ACHN (cell line): ENCODE data around the gene SIPA1L3.
A peak's percentile ranks its signal among the peaks of the same experiment; 100 is the strongest.
"Not testable (repeated sequence)": the region's sequence is repeated elsewhere in the genome, so short reads cannot be mapped to it uniquely, and the experiment has no call there.

Experiments used
- DNase-seq: peaks from one replicate; pipeline ENCODE4 v3.0.0-alpha.2; 2015
- in situ Hi-C: cut with HindIII; loops from 2 replicates; pipeline ENCODE4 v1.10.0; 2017; ENCODE audit warnings: low sequenced_read_pairs, low pct_ligation_motif_present, low pct_unique_long_range_greater_than_20kb

The SIPA1L3 gene

DNA sequence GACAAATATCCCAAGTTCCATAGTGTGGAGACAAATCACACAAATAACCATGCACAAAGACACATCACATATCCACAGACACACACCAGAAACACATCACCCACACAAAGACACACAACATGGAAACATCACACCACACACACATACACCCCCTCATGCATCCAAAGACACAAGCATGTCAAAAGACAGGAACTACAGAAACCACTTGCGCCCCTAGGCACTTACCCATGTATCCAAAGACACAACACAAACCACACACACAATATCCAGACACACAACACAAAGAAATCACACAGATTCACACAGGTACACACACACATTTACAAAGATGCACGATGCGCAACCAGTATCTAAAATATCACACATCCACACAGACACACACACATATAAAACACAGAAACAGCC, 316.1 kb downstream of the SIPA1L3 start:
- no peak for DNase-seq
- in situ Hi-C loops = no loop called here

DNA sequence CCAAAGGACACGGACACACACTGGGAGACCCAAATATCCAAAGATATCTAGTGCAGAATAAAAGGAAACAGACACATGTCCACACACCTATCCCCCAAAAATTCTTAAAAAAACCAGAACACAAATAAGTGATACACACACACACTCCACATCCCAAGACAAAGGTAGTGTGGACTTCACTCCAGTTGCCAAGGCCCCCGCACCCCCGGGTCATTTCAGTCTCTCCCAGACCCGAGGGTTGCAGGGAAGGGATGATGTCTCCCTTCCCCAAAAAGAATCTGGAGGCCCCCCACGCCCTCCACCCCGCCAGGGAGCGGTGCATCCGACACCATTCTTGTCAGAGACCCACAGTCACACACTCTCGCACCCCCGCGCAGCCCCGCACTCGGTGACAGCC, 316.6 kb downstream of the SIPA1L3 start:
- DNase-seq = no peak
- in situ Hi-C loops = no loop called here

DNA sequence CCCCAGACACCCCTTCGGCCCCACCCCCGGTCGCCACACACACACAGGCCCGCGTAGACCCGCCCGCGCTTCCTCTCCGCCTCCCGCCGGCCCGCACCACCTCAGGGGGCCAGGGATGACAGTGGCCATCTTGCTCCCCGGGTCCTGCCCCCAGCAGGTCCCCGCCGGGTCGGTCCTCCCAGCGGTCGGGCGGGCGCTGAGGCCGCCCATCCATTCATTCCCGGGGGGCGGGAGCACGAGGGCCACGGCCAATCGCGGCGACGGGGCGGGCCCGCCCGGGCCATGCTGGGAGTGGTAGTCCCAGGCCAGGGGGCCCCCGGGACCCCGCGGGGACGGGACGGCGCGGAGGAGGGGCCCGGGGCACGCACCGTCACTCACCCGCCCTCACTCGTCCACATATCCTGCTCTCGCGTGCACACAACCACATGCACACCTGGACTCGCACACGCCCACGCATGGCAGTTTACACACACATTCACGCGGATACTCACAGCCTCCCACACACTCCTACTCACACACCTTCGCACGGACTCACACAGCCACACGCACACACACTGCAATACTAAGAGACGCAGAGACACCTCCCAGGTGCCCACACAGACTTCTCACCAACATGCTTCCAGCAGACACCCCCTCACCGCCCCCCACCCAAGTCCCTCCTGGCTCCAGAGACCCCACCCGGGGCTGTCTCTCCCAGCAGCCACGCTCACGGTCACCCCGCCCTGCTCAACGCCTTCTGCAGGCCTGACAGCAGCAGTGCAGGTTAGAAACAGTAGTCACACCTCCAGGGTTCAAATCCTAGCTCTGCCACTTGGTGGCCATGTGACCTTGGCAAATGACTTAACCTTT, 317.2 kb downstream of the SIPA1L3 start, which contains the start of gene DPF1:
Gene DPF1, minus strand, starts transcription at position 209 of the 849 bp plus-strand sequence. Its CDS starts 80 bp downstream, at position 129.
- peak; percentile 78 for DNase-seq
- in situ Hi-C loops = no loop called here

DNA sequence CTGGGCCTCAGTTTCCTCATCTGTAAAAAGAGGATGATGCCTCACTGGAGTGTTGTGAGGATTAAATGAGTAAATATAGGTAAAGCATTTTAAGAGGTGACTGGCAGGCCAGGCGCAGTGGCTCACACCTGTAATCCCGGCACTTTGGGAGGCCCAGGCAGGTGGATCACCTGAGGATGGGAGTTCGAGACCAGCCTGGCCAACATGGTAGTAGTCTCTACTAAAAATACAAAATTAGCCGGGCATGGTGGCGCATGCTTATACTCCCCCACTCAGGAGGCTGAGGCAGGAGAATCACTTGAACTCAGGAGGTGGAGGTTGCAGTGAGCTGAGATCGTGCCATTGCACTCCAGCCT, 317.8 kb downstream of the SIPA1L3 start:
- in situ Hi-C loops, DNase-seq: not testable (repeated sequence)

DNA sequence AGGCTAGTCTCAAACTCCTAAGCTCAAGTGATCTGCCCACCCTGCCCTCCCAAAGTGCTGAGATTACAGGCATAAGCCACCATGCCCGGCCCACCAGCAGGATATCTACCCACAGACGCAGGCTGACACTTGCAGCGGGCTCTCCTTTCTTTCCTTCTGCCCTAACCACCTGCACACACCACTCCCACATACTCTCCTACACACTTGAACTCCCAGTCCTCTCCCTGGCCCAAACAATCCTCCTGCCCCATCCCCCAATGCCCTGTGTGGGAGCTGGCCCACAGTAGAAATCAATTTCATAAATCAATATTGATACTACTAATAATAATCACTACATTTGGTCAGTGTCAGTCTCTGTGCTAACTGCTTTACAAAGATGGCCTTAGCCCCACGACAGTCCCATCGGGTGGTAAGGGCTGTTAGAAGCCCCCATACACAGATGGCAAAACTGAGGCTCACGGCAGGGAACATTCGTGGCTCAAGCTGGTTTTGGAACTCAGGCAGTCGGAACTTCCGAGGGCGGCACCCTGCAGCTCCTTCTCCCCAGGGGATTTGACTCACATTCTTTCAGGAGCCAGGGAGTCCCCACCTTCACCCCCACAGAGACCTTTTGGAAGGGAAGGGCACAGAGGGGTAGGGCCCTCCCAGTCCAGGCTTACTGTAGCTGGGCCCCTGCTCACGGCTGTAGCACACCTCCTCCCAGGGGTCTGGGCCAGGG, 320.4 kb downstream of the SIPA1L3 start:
- no peak for DNase-seq
- in situ Hi-C loops = no loop called here

- in situ Hi-C loops = no loop called here
- no peak for DNase-seq
Measured at GRCh38 chr19:38228005-38228377, 321.0 kb downstream of the SIPA1L3 start.

GRCh38 chr19:38228491-38229439, 321.8 kb downstream of the SIPA1L3 start:
- in situ Hi-C loops = no loop called here
- no peak for DNase-seq

- in situ Hi-C loops = no loop called here
Measured at GRCh38 chr19:38229585-38230073, 322.6 kb downstream of the SIPA1L3 start.

GRCh38 chr19:38230506-38231133, 323.6 kb downstream of the SIPA1L3 start:
- in situ Hi-C loops, DNase-seq: not testable (repeated sequence)

More at GRCh38 chr19:38229585-38230073, 322.6 kb downstream of the SIPA1L3 start:
- peak; percentile 84 for DNase-seq

GRCh38 chr19:38231918-38232317, 324.9 kb downstream of the SIPA1L3 start:
- in situ Hi-C loops = no loop called here
- no peak for DNase-seq

- in situ Hi-C loops = no loop called here
- DNase-seq = peak; percentile 73
Measured at GRCh38 chr19:38233740-38234251, 326.8 kb downstream of the SIPA1L3 start.

GRCh38 chr19:38234615-38235014, 327.6 kb downstream of the SIPA1L3 start:
- in situ Hi-C loops = no loop called here
- DNase-seq = no peak

DNA sequence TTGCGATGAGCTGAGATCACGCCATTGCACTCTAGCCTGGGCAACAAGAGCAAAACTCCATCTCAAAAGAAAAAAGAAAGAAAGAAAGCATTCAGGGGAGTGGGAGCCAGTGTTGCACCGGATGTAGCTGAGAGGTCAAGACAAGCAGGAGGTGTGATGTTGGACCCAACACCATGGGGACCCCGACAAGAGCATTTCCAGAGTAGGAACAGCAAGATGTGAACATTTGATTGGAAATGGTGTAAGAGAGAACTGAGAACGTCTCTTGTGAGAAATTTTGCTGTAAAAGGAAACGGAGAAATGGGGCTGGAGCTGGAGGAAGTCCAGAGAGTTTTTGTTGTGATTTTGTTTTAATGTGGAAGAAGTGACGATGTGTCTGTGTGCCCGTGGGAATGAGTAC, 332.8 kb downstream of the SIPA1L3 start:
- in situ Hi-C loops = no loop called here
- no peak for DNase-seq

GRCh38 chr19:38243279-38243673, 336.3 kb downstream of the SIPA1L3 start:
- in situ Hi-C loops = no loop called here
- DNase-seq = no peak

DNA sequence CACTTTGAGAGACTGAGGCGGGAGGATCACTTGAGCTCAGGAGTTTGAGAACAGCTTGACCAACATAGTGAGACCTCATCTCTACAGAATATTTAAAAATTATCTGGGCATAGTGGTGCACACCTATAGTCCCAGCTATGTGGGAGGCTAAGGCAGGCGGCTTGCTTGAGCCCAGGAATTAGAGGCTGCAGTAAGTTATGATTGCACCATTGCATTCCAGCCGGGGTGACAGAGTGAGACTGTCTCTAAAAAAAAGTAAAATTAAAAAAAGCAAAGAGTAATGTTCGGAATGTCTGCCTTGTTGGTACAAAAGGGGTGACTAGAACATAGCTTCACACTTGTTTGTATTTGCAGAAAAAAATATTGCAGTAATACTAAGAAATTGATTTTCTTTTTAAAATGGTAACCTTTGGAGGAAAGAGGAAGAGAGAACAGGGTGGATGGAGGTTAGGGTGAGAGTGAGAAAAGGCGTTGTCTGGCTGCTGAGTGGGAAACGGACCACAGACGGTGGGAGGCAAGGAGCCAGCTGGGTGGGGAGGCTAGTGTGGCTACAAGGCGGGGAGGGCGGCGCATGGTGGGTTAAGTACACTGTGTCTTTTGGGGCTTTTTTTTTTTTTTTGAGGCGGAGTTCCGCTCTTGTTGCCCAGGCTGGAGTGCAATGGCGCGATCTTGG, 339.0 kb downstream of the SIPA1L3 start:
- in situ Hi-C loops = no loop called here
- no peak for DNase-seq

GRCh38 chr19:38247126-38247525, 340.1 kb downstream of the SIPA1L3 start:
- in situ Hi-C loops = no loop called here
- no peak for DNase-seq

DNA sequence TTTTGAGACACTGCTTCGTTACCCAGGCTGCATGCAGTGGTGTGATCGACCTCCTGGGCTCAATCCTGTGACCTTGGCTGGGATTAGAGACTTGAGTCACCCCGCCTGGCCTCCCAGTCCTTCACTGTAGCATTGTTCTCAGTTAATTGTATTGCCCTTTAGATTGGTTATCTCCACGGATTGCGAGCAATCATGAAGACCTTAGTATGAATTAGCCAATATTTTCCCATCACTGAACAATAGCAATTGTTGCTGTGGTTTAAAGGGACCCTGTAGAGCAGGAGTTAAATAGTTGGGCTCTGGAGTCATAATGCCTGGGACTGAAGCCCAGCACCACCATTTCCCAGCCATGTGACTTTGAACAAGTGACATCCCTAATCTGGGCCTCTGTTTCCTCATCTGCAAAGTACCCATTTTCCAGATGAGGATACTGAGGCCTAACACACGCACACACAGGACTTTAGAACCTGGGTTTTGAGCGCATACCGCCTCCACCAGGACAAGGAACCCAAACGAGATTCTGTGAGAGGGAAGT, 340.8 kb downstream of the SIPA1L3 start:
- in situ Hi-C loops = no loop called here
- no peak for DNase-seq
